Osteocyte (in vitro differentiated cells): ENCODE results near the gene VAMP2. TPM values are rescaled to one million over a fixed set of nuclear protein-coding genes. Genes with fewer than 3 reads are reported as not detected.

Experiments
- DNase-seq: peaks from one replicate; pipeline ENCODE4 v3.0.0; 2021; ENCODE audit warnings: mixed read lengths; ENCODE audit not compliant: unreplicated experiment; ENCODE audit errors: extremely low spot score
- H3K27ac Mint-ChIP-seq: one replicate; pipeline ENCODE4 v1.8.0; 2021; ENCODE audit warnings: mild to moderate bottlenecking, mixed read lengths; ENCODE audit not compliant: unreplicated experiment
- H3K27me3 Mint-ChIP-seq: one replicate; pipeline ENCODE4 v1.8.0; 2021; ENCODE audit warnings: mixed read lengths; ENCODE audit not compliant: unreplicated experiment
- H3K36me3 Mint-ChIP-seq: one replicate; pipeline ENCODE4 v1.8.0; 2021; ENCODE audit warnings: mixed read lengths; ENCODE audit not compliant: unreplicated experiment
- H3K4me1 Mint-ChIP-seq: one replicate; pipeline ENCODE4 v1.8.0; 2021; ENCODE audit warnings: mixed read lengths; ENCODE audit not compliant: unreplicated experiment
- H3K4me3 Mint-ChIP-seq: one replicate; pipeline ENCODE4 v1.8.0; 2021; ENCODE audit warnings: mild to moderate bottlenecking, moderate library complexity, mixed read lengths; ENCODE audit not compliant: unreplicated experiment
- H3K9me3 Mint-ChIP-seq: one replicate; pipeline ENCODE4 v1.8.0; 2021; ENCODE audit warnings: mixed read lengths; ENCODE audit not compliant: unreplicated experiment
- total RNA-seq: library from RNA; stranded (reverse); gene quantifications from 2 replicates; pipeline ENCODE4 v1.2.1, GENCODE V29; 2021
- TF ChIP-seq, protein P1 (sequence below): fragments of 200-600 bp; sonication (generic); IDR thresholded peaks from 2 replicates; pipeline ENCODE4 v1.5.0; 2021; ENCODE audit warnings: antibody characterized with exemption, mild to moderate bottlenecking, moderate library complexity

Gene VAMP2
- total RNA-seq, 1 donor from 2014 or later: 70.0 TPM

- Mint-ChIP-seq H3K9me3 (no peaks in the 10 kb centered on the region), H3K27me3 (no peaks in the 10 kb centered on the region), H3K4me1 (peaks cover 9% of the 10 kb centered on the region)
These were observed 26.4 kb upstream of the VAMP2 start for GRCh38 chr17:8189041-8189710.

DNA sequence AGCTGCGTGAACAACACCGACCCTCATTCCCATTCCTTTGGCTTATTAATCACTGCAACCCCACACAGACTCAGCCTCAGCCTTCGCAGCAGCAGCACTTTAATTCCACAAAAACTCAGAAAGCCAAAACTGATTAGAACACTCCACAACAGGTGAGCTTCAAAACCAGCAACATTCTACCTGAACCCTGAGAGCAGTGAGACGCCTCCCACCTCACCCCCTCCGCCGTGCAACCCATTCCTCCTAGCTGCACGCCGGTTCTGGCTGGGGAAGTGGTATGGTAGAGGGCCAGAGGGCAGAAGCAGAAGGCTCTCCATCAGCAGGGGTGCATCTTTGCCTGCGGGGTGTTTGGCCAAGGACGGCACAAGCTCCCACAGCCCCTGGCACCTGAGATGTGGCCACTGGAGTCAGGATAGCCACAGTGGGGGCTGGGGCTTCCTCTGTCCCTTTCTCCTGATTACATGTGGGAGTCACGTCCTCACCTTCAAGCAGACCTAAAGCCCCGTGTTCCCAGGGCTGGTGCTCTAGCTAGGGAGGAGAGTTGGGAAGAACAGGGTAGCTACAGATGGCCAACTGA is 25.6 kb upstream of the VAMP2 start:
- Mint-ChIP-seq H3K27me3 (no peaks in the 10 kb centered on the region), H3K4me3 (no peak overlapping the region), H3K27ac (no peak overlapping the region), H3K36me3 (no peaks in the 10 kb centered on the region), H3K9me3 (no peaks in the 10 kb centered on the region), H3K4me1 (peaks cover 9% of the 10 kb centered on the region)
- TF ChIP-seq, protein P1, sequence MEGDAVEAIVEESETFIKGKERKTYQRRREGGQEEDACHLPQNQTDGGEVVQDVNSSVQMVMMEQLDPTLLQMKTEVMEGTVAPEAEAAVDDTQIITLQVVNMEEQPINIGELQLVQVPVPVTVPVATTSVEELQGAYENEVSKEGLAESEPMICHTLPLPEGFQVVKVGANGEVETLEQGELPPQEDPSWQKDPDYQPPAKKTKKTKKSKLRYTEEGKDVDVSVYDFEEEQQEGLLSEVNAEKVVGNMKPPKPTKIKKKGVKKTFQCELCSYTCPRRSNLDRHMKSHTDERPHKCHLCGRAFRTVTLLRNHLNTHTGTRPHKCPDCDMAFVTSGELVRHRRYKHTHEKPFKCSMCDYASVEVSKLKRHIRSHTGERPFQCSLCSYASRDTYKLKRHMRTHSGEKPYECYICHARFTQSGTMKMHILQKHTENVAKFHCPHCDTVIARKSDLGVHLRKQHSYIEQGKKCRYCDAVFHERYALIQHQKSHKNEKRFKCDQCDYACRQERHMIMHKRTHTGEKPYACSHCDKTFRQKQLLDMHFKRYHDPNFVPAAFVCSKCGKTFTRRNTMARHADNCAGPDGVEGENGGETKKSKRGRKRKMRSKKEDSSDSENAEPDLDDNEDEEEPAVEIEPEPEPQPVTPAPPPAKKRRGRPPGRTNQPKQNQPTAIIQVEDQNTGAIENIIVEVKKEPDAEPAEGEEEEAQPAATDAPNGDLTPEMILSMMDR: no peak
- DNase-seq: no peak

More at GRCh38 chr17:8189041-8189710, 26.4 kb upstream of the VAMP2 start:
- Mint-ChIP-seq H3K36me3 (no peaks in the 10 kb centered on the region), H3K27ac (peak overlapping the region; percentile 88), H3K4me3 (no peak overlapping the region)
- no peak for DNase-seq
- TF ChIP-seq, protein P1: no peak

DNA sequence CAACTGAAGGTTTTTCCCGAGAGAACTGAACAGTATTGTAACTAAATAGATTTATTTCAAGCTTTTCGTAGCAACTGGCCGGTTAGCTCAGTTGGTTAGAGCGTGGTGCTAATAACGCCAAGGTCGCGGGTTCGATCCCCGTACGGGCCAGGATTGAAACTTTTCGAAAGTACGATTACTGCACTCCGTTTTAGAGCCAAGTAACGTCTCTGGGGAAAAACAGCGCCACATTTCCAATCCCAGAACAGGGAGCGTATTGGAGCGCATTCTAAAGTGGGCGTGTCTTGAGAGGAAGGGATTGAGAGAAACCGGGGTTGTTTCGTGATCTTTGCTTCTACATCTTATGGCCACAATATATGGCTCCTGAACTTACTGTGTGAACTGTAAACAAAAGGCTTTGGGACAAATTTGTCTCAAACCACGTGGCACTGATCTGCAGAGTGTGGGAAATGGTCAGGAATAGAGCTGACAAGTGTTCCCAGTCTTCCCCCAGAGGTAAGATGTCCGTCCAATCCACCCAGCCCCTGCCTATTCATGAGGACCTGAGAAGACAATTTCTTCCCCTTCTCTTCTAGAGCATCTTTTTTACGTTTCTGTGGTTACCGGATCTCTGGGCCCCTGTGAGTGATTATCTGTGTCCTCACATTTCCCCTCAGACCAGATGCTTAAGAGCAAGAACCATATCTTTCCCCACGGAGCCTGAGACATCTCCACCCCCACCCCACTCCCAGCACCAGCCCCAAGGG is 24.9 kb upstream of the VAMP2 start:
- peaks cover 1% of the 10 kb centered on the region for H3K27me3 Mint-ChIP-seq
- DNase-seq: peak; percentile 97
- H3K36me3 Mint-ChIP-seq: no peaks in the 10 kb centered on the region
- no peak overlapping the region for H3K27ac Mint-ChIP-seq
- H3K4me3 Mint-ChIP-seq: no peak overlapping the region
- peaks cover 9% of the 10 kb centered on the region for H3K4me1 Mint-ChIP-seq
- TF ChIP-seq, protein P1: no peak
- no peaks in the 10 kb centered on the region for H3K9me3 Mint-ChIP-seq

DNA sequence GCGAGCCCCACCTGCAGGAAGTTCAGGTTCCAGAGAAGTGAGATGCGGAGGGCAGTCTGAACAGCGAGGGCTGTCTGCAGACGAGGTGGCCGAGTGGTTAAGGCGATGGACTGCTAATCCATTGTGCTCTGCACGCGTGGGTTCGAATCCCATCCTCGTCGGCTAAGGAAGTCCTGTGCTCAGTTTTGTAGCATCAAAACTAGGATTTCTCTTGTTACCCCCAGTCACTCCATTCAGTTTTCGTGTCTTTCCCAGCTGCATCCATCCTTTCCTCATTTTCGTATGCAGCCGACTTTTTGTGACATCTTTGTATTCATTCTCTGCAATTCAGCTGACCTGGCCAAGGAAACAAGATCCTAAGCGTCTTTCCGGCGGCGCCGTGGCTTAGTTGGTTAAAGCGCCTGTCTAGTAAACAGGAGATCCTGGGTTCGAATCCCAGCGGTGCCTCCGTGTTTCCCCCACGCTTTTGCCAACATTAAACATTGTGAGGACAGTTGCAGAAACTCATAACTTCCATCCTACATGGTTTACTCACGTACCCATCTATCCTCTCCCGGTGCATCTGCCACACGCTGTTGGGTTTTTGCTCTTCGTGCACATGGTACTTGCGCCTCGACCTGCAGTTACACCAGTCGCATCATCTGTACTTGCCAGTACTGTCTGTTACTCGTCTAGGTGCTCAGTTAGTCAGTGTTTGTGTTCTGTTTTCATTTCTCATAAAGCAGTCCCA is 24.2 kb upstream of the VAMP2 start:
- Mint-ChIP-seq H3K4me1 (peaks cover 9% of the 10 kb centered on the region), H3K4me3 (no peak overlapping the region), H3K27ac (no peak overlapping the region), H3K36me3 (no peaks in the 10 kb centered on the region), H3K9me3 (no peaks in the 10 kb centered on the region), H3K27me3 (peaks cover 2% of the 10 kb centered on the region)
- peak; percentile 97 for DNase-seq
- TF ChIP-seq, protein P1: peak; percentile 52
